GM21423 (cell line): ENCODE results near the gene ARMC8.
A peak's percentile ranks its signal among the peaks of the same experiment; 100 is the strongest.

Experiments
- ATAC-seq: cut with Tn5 transposase; IDR thresholded peaks from one replicate; pipeline ENCODE4 v1.9.1; 2021; ENCODE audit warnings: mild to moderate bottlenecking, moderate library complexity; ENCODE audit not compliant: unreplicated experiment

ARMC8 gene

DNA sequence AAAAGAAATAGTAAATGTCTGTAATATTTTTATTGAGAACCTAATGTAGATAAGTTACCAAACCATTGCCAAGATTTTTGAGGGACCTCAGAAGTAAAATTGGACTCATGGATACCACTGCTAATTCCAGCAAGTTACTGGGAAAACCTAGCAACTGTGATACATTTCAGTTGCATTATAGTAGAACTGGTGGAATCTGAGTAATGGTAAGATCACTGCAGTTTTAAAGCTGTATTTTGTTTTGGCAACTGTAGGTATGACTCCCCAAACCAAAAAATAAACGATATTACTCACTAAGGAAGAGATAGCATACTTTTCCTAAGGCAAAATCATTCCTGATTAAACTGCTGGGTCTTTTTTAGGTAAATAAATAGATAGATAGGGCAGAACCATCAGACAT, 54.0 kb downstream of the ARMC8 start:
- ATAC-seq: no peak

- ATAC-seq: no peak
Observed at GRCh38 chr3:138241676-138242075, 54.6 kb downstream of the ARMC8 start.

DNA sequence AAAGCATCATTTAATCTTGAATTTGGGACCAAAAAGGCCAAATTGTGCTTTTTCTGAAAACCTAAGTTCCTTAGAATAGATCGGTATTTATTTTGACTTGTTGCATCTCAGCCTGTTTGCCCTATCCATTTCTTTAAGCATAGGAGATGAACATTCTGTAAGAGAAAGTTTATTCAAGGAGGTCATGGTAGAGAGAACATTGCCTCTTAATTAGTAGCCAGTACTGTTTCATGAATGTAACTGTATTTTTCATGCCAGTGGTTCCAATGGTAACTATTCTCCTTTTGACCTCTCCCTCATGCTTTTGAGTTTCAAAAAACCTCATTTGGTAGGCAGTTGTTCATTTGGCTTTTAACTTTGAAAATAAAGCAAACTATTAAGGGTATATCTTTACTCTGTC, 55.4 kb downstream of the ARMC8 start:
- ATAC-seq: no peak

DNA sequence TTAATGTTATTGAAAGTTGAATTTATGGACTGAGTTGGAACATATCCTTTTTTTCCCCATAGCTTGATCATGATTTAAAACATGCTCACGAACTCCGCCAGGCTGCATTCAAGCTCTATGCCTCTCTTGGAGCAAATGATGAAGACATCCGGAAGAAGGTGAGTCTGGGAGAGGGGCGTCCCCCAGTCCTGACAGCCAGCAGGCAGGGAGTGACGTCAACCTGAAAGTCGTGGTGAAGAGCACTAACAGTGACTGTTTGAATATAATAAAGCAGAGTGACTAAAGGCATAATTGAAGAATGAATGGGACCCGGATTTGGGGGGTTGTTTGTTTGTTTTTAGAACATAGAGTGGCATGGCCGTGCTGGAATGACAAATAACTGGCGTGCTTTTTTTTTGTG, 57.9 kb downstream of the ARMC8 start:
- ATAC-seq: no peak

- no peak for ATAC-seq
Observed at GRCh38 chr3:138249636-138250035, 62.5 kb downstream of the ARMC8 start.

DNA sequence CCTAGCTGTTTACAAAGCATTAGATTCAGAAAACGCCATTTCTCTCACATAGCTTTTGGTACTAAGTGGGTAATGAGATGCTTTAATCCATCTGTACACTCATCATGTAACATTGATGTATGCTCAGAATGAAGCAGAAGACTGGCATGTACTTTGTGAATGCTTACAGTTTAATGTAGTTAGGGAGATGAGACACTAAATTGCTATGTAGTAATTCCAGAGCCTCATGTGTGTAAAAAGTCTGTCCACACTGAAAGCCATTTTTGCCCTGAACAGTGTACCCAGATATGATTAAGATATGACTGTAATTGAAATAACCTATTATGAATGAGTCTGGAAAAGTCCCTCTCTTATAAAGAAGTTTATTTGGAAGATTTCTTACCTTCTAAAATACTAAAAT, 66.5 kb downstream of the ARMC8 start:
- no peak for ATAC-seq

GRCh38 chr3:138254216-138254615, 67.1 kb downstream of the ARMC8 start:
- no peak for ATAC-seq

DNA sequence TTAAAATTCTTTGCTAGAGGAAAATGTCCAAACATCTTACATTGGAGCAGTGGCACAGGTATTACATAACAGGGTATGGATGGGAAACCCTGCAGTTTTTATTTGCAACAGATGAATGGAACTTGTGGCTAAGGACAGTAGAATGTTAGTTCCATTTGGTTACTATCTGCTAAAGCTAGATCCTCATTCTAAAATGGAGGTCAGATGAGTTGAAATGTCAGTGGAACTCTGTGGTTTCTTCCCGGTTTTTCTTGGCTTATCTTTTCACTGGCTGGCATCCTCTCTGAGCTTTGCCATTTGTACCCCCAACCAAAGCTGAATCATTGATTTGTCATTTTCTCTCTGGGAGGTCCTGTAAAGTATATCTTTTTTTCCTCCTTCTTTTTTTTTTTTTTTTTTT, 68.9 kb downstream of the ARMC8 start:
- no peak for ATAC-seq

- ATAC-seq: no peak
Observed at GRCh38 chr3:138257986-138258385, 70.9 kb downstream of the ARMC8 start.

- ATAC-seq: no peak
Observed at GRCh38 chr3:138259126-138259525, 72.0 kb downstream of the ARMC8 start.

GRCh38 chr3:138260611-138261010, 73.5 kb downstream of the ARMC8 start:
- no peak for ATAC-seq

GRCh38 chr3:138263104-138263503, 76.0 kb downstream of the ARMC8 start:
- no peak for ATAC-seq

DNA sequence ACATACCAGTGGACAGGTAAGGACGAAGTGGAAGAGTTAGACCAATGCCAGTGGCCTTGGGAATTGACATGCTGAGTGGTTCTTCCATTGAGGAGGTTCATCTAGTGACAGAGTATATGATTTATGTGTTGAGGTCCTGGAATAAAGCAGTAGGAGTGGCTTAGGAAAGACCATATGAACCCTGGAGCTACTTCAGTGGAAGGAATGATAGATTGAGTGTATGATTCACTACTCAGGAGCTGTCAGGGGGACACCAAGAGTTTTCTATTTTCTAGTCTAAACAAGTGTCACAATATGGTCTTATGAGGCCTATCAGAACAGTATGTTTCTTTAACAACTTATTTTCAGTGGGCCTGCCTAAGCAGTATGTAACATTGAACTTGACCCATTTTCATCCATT, 78.6 kb downstream of the ARMC8 start:
- no peak for ATAC-seq

GRCh38 chr3:138267083-138267482, 80.0 kb downstream of the ARMC8 start:
- no peak for ATAC-seq

- no peak for ATAC-seq
Observed at GRCh38 chr3:138270245-138270644, 83.1 kb downstream of the ARMC8 start.

DNA sequence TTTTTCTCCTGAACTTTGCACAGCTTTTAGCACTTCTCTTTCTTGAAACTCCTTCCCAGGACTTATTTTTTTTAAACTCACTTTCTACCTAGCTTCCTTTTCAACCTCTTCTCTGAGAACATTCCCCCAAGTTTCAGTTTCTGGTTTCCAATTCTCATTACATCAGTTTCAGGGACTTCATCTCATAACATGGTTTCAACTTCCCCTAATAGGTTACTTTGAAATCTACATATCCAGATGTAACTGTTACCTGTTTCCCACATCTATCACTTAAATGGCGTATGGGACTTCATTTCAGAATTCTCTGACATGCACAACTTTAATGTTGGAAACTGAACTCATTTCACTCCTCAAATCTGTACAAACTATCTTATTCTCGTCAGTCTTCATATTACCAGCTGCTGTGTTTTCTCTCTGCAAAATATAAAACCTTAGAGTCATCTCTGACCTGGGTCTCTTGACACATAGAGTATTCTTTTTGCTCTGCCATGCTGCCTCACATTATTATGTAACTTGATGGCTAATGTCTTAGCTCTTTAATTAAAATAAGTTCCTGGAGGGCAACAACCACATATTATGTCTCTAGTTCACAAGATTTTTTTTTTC, 84.2 kb downstream of the ARMC8 start:
- peak; percentile 89 for ATAC-seq

- ATAC-seq: no peak
Observed at GRCh38 chr3:138281561-138281960, 94.5 kb downstream of the ARMC8 start.

GRCh38 chr3:138282836-138283235, 95.7 kb downstream of the ARMC8 start:
- no peak for ATAC-seq

- no peak for ATAC-seq
Observed at GRCh38 chr3:138284079-138284478, 97.0 kb downstream of the ARMC8 start.

DNA sequence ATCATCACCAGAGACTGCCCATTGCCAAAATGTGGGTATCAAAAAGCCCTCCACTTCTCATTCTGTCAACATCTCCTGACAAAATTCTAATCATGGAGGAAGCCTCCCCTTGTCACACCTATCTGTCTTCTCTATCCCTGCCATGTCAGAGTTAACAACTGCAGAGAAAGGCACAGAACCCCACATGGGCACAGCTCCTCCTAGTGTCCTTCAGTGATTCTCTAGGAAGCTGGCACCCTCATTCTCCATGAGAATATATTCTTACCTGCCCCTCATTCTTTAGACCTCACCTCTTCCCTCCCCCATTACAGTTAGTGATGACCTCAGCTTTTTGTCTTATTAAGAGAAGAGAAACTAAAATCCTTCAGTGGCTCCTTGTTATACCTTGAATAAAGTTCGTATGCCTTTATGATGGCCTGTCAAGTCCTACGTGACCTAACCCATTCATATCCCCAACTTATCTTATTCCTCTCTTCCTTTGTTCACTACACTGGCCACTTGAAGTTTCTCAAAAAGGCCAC, 97.9 kb downstream of the ARMC8 start:
- no peak for ATAC-seq

- ATAC-seq: no peak
Observed at GRCh38 chr3:138289260-138289659, 102.2 kb downstream of the ARMC8 start.

DNA sequence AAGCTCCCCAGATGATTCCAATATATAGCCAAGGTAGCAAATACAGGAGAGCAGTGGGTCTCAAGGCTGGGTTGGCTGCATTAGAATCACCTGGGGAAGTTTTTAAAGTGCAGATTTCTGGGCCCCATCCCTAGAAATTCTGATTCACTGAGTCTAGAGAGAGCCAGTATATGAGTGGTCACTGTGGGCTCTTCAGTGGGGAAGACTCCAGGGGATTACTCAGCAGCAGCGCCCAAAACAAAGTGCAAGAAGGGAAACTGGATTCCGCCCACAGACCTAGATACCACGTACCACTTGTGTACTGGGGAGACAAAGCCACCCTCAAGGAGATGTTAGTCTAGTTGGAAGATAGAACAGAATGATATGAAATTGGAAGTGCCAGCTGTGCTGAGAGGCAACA, 102.6 kb downstream of the ARMC8 start:
- ATAC-seq: no peak

DNA sequence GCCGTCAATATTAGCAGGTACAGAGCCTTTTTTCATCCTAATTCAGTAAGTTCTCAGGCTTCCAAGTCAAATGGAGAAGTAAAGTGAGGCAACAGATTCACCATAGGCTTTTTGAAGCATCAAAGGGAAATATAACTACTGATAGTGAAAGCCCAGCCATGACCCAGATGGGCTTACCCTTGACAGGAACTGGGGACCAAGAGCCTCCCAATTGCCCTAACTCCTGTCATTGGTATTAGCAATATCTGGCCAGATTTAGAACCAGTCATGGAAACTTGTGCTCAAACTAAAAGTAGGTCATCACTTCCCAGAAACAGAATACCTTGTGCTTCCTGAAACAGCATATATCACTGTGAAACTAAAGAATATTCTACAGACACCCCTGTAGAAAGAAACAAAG, 109.5 kb downstream of the ARMC8 start:
- ATAC-seq: no peak
